NCI-H2227 (cell line): Measurements from ENCODE around the gene VPS26C.

ENCODE experiments used
- DNase-seq: peaks from one replicate; lab custom pipeline; 2025; ENCODE audit not compliant: unreplicated experiment; lab: John Stamatoyannopoulos, UW

The VPS26C gene

GRCh38 chr21:37266515-37267221 lies 466 bp downstream of the VPS26C start:
- DNase-seq: peak; percentile 76

- DNase-seq: no peak
These were observed 2.3 kb downstream of the VPS26C start for GRCh38 chr21:37264808-37265207.

- no peak for DNase-seq
These were observed 3.1 kb downstream of the VPS26C start for GRCh38 chr21:37263827-37264600.

- peak; percentile 13 for DNase-seq
These were observed 7.7 kb downstream of the VPS26C start for GRCh38 chr21:37259426-37259825.

GRCh38 chr21:37257967-37258877 lies 8.9 kb downstream of the VPS26C start:
- peak; percentile 89 for DNase-seq

- DNase-seq: peak; percentile 78
These were observed 9.6 kb downstream of the VPS26C start for GRCh38 chr21:37257511-37257966.

- DNase-seq: peak; percentile 42
These were observed 13.1 kb downstream of the VPS26C start for GRCh38 chr21:37253991-37254390.

- no peak for DNase-seq
These were observed 15.9 kb downstream of the VPS26C start for GRCh38 chr21:37251294-37251634.

- DNase-seq: no peak
These were observed 17.8 kb downstream of the VPS26C start for GRCh38 chr21:37249112-37249904.

GRCh38 chr21:37248298-37248697 lies 18.8 kb downstream of the VPS26C start:
- DNase-seq: no peak

GRCh38 chr21:37245151-37245550 lies 22.0 kb downstream of the VPS26C start:
- no peak for DNase-seq

GRCh38 chr21:37244501-37245095 lies 22.5 kb downstream of the VPS26C start:
- DNase-seq: no peak

GRCh38 chr21:37243961-37244360 lies 23.2 kb downstream of the VPS26C start:
- no peak for DNase-seq

- no peak for DNase-seq
These were observed 25.7 kb downstream of the VPS26C start for GRCh38 chr21:37241426-37241825.

- no peak for DNase-seq
These were observed 26.2 kb downstream of the VPS26C start for GRCh38 chr21:37240978-37241377.

- no peak for DNase-seq
These were observed 29.4 kb downstream of the VPS26C start for GRCh38 chr21:37237764-37238163.

- DNase-seq: no peak
These were observed 29.8 kb downstream of the VPS26C start for GRCh38 chr21:37237346-37237745.

GRCh38 chr21:37233551-37234146 lies 33.5 kb downstream of the VPS26C start:
- no peak for DNase-seq

GRCh38 chr21:37232274-37233018 lies 34.7 kb downstream of the VPS26C start:
- DNase-seq: no peak
